IMR-90 (cell line): ENCODE results near the gene RNU1-1.
"Not testable (repeated sequence)": the region's sequence is repeated elsewhere in the genome, so short reads cannot be mapped to it uniquely, and the experiment has no call there.

Experiments used
- MXI1 ChIP-seq: IDR thresholded peaks from 2 replicates; pipeline ENCODE4 v1.6.1; 2012; ENCODE audit warnings: low read depth, mild to moderate bottlenecking, low read length, moderate library complexity, borderline replicate concordance
- POLR2A ChIP-seq: IDR thresholded peaks from 2 replicates; pipeline ENCODE4 v1.6.1; 2012; ENCODE audit warnings: mild to moderate bottlenecking, low read depth, low read length
- RAD21 ChIP-seq: IDR thresholded peaks from 2 replicates; pipeline ENCODE4 v1.6.1; 2012; ENCODE audit warnings: low read length, improper control_type of control experiment
- RFX5 ChIP-seq: IDR thresholded peaks from 2 replicates; pipeline ENCODE4 v1.8.0; 2012; ENCODE audit warnings: low read depth, mild to moderate bottlenecking, low read length, moderate library complexity
- TF ChIP-seq, protein P1 (sequence below): fragments of 150-350 bp; IDR thresholded peaks from 2 replicates; pipeline ENCODE4 v1.6.1; 2016; ENCODE audit warnings: low read depth, mild to moderate bottlenecking, low read length, moderate library complexity, borderline replicate concordance
- TF ChIP-seq, protein P2 (sequence below): conservative IDR thresholded peaks from 2 replicates; pipeline ENCODE4 v1.5.1; 2012; ENCODE audit warnings: mild to moderate bottlenecking, low read depth, low read length, improper control_type of control experiment
- TF ChIP-seq, protein P3 (sequence below): fragments of 150-350 bp; IDR thresholded peaks from 2 replicates; pipeline ENCODE4 v1.6.1; 2017; ENCODE audit warnings: mild to moderate bottlenecking, antibody characterized with exemption, low read length, low read depth

DNA sequence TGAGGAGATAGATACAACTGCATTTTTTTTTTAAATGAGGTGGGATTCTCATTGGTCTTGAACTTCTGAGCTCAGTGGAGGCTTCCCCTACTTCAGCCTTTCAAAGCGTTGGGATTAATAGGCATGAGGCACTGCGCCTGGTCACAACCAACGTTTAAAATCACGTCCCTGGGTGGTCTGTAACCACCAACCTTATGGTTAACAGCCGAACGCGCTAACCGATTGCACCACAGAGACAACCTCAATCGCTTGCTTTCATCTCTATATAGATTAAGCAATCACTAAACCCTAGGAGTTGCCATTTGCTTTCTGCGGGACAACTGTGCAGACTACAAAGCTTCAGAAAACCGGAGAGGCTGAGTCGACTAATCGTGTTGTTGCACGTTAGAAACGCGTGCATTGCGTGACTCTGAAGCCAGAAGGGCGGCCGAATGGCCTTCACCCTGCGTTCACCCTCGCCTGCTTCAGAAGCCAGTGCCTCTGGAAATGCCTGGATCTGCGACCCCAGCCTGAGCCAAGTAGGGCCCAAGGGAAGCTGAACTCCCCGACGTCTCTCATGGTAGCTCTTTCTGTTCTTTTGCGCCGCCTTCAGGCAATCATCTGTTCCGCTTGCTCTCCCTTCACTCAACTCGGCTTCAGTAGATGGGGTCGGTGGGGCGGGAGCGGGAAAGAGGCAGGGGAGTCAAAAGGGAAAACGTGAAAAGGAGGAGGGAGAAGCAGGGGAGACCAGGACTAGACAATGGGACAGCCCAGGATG is 18.3 kb upstream of the RNU1-1 start:
- TF ChIP-seq, protein P1, sequence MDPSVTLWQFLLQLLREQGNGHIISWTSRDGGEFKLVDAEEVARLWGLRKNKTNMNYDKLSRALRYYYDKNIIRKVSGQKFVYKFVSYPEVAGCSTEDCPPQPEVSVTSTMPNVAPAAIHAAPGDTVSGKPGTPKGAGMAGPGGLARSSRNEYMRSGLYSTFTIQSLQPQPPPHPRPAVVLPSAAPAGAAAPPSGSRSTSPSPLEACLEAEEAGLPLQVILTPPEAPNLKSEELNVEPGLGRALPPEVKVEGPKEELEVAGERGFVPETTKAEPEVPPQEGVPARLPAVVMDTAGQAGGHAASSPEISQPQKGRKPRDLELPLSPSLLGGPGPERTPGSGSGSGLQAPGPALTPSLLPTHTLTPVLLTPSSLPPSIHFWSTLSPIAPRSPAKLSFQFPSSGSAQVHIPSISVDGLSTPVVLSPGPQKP = not testable (repeated sequence)
- not testable (repeated sequence) for TF ChIP-seq POLR2A, MXI1, RFX5, RAD21
- TF ChIP-seq, protein P2, sequence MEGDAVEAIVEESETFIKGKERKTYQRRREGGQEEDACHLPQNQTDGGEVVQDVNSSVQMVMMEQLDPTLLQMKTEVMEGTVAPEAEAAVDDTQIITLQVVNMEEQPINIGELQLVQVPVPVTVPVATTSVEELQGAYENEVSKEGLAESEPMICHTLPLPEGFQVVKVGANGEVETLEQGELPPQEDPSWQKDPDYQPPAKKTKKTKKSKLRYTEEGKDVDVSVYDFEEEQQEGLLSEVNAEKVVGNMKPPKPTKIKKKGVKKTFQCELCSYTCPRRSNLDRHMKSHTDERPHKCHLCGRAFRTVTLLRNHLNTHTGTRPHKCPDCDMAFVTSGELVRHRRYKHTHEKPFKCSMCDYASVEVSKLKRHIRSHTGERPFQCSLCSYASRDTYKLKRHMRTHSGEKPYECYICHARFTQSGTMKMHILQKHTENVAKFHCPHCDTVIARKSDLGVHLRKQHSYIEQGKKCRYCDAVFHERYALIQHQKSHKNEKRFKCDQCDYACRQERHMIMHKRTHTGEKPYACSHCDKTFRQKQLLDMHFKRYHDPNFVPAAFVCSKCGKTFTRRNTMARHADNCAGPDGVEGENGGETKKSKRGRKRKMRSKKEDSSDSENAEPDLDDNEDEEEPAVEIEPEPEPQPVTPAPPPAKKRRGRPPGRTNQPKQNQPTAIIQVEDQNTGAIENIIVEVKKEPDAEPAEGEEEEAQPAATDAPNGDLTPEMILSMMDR = not testable (repeated sequence)
- TF ChIP-seq, protein P3, sequence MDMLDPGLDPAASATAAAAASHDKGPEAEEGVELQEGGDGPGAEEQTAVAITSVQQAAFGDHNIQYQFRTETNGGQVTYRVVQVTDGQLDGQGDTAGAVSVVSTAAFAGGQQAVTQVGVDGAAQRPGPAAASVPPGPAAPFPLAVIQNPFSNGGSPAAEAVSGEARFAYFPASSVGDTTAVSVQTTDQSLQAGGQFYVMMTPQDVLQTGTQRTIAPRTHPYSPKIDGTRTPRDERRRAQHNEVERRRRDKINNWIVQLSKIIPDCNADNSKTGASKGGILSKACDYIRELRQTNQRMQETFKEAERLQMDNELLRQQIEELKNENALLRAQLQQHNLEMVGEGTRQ = not testable (repeated sequence)
